ENCODE data around the gene LRRC1.

DNA sequence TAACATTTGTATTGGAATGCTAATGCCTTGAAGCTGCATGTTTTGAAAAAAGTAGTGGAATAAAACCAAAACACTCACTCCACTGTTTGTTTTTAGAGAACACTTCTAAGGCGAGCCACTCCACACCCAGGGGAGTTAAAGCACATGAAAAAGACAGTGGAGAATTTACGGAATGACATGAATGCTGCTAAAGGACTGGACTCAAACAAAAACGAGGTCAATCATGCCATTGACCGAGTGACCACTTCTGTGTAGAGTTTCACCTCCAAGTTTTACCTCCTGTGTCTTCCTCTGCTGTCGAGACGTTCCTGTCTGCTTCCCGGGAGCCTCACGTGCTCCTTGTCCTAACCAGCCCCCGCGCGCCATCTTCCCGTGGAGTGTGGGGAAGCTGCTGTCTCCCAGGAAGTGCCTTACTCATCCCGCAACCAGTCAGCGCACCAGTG lies 127.8 kb downstream of the LRRC1 start:
- TF ChIP-seq, protein P1, sequence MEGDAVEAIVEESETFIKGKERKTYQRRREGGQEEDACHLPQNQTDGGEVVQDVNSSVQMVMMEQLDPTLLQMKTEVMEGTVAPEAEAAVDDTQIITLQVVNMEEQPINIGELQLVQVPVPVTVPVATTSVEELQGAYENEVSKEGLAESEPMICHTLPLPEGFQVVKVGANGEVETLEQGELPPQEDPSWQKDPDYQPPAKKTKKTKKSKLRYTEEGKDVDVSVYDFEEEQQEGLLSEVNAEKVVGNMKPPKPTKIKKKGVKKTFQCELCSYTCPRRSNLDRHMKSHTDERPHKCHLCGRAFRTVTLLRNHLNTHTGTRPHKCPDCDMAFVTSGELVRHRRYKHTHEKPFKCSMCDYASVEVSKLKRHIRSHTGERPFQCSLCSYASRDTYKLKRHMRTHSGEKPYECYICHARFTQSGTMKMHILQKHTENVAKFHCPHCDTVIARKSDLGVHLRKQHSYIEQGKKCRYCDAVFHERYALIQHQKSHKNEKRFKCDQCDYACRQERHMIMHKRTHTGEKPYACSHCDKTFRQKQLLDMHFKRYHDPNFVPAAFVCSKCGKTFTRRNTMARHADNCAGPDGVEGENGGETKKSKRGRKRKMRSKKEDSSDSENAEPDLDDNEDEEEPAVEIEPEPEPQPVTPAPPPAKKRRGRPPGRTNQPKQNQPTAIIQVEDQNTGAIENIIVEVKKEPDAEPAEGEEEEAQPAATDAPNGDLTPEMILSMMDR (IDR thresholded peaks at IDR 0.05): no peak
- TF ChIP-seq POLR2AphosphoS5 (IDR thresholded peaks at IDR 0.05): no peak
- TF ChIP-seq POLR2A (IDR thresholded peaks at IDR 0.05): no peak
